Breast epithelium (tissue), 3 donors: ENCODE data around the gene POP7.

Source experiments
- POLR2A ChIP-seq: fragments of 450-650 bp; IDR thresholded peaks from one replicate; pipeline ENCODE4 v1.6.1; 2016; ENCODE audit warnings: antibody characterized with exemption, mild to moderate bottlenecking, moderate library complexity
- POLR2AphosphoS5 ChIP-seq, 3 donors: sonication (generic); formaldehyde crosslinking; IDR thresholded peaks; one replicate each; pipeline ENCODE4 v1.6.1; 2017; ENCODE audit warnings: antibody characterized with exemption in 3 of 3
- TF ChIP-seq, protein P1 (sequence below), 3 donors: fragments of 450-650 bp; IDR thresholded peaks; one replicate each; pipeline ENCODE4 v1.5.1; 2016 to 2017; ENCODE audit warnings: antibody characterized with exemption in 3 of 3, mild to moderate bottlenecking in 3 of 3, moderate library complexity in 3 of 3

DNA sequence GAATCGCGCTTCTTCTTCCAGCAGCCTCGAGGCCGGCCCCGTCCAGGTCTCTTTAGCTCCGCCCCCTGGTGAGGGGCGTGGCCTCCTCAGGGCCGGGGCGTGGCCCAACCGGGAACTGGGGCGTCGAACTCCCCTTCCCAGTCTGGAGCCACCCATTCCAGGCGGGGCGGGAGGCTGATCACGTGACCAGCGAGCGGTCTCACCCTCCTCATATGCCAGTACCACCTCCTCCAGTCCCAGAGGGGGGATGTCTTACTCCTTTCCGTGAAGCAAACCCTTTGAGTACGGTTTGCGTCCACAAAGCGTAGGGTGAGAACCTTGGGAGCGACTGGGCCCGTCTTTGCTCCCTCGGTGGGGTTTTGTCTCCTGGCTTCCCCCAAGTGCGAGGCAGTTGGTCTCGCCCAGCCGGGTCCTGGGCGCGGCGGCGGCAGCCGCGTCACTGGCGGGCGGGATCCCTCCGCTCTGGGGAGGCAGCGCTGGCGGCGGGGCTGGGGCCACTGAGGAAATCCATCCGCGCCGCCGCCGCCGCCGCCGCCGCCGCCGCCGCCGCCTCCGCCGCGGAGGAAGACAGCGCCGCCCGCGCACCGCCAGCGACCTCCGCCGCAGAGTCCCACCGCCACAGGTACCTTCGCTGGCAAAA, 32.5 kb upstream of the POP7 start, which contains the start of gene GNB2:
- TF ChIP-seq, protein P1, sequence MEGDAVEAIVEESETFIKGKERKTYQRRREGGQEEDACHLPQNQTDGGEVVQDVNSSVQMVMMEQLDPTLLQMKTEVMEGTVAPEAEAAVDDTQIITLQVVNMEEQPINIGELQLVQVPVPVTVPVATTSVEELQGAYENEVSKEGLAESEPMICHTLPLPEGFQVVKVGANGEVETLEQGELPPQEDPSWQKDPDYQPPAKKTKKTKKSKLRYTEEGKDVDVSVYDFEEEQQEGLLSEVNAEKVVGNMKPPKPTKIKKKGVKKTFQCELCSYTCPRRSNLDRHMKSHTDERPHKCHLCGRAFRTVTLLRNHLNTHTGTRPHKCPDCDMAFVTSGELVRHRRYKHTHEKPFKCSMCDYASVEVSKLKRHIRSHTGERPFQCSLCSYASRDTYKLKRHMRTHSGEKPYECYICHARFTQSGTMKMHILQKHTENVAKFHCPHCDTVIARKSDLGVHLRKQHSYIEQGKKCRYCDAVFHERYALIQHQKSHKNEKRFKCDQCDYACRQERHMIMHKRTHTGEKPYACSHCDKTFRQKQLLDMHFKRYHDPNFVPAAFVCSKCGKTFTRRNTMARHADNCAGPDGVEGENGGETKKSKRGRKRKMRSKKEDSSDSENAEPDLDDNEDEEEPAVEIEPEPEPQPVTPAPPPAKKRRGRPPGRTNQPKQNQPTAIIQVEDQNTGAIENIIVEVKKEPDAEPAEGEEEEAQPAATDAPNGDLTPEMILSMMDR (IDR thresholded peaks at IDR 0.05), result peak in 1 of 3 donors; percentile 33
- TF ChIP-seq POLR2A (peak; percentile 41), POLR2AphosphoS5 (IDR thresholded peaks at IDR 0.05) (peak; percentile 95 to 99 (median 95))
